GM18868 (cell line): ENCODE measurements around the gene AHNAK2.

Source experiments
- ATAC-seq: cut with Tn5 transposase; IDR thresholded peaks from one replicate; pipeline ENCODE4 v1.9.1; 2021; ENCODE audit warnings: mild to moderate bottlenecking, moderate library complexity; ENCODE audit not compliant: unreplicated experiment

Gene AHNAK2

DNA sequence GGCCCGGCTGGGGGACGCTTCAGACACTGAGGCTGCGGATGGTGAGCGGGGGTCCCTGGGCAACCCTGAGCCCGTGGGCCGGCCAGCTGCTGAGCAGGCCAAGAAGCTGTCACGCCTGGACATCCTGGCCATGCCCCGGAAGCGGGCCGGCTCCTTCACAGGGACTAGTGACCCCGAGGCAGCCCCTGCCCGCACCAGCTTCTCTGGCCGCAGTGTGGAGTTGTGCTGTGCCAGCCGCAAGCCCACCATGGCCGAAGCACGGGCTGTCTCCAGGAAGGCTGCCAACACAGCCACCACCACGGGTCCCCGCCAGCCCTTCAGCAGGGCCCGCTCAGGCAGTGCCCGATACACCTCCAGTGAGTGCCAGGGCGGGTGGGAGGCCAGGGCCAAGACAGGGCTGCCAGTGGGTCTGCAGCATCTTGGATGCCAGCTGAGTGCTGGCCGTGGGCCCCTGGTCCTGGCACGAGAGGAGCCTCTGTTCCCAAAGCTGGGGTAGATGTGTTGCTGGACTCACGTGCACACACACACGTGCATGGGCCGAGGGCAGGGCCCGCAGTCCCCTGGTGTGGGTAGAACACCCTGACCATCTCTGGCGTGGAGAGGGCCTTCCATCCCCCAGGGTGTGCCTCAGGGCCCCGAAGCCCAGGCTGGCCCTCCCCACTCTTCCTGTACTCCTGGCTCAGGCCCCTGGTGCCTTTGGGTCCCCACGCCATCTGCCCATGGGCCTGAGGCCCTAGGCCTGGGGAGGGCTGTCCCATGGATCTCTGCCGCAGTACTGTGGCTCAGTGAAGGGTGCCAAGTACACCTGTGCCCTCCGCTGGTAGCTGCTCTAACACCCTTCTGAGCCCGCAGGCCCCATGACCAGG, 90.3 kb downstream of the AHNAK2 start:
- ATAC-seq = no peak
